ENCODE results near the gene PARN.
"Not testable (repeated sequence)": the region's sequence is repeated elsewhere in the genome, so short reads cannot be mapped to it uniquely, and the experiment has no call there.

Gene PARN

DNA sequence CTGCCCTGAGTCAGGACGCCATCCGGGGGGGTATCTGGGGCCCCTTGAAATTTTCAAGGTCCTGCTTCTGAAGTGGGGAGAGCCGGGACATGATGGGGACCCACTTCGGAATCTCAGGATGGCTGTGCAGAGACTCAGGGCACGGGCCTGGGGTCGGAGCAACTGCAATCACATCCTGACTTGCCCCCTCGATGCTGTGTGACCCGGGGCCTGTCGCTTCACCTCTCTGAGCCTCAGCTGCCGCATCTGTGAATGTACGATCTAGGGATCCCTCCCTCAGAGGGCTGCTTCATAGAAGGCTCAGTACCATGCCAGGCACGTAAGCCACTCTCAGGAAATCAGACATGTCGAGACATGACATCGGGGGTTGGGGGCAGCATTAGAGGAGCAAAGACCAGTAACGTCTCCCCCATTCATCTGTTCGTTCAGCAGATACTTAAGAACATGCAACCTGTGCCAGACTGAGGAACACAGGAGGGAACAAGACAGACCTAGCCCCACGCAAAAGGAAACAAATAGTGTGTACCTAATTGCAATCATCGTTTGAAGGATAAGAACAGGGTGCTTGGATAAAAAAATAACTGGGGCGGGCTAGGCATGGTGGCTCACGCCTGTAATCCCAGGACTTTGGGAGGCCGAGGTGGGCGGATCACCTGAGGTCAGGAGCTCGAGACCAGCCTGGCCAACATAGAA lies 229.6 kb downstream of the PARN start:
- no peak overlapping the region for H3K9ac ChIP-seq
- H2AFZ ChIP-seq = no peak overlapping the region
- H3K9me3 ChIP-seq (ENCODE audit: control insufficient read depth, low read length) = no peaks in the 10 kb centered on the region
- no peak overlapping the region for H3K4me3 ChIP-seq (ENCODE audit: low read depth, low read length)
- TF ChIP-seq, protein P1, sequence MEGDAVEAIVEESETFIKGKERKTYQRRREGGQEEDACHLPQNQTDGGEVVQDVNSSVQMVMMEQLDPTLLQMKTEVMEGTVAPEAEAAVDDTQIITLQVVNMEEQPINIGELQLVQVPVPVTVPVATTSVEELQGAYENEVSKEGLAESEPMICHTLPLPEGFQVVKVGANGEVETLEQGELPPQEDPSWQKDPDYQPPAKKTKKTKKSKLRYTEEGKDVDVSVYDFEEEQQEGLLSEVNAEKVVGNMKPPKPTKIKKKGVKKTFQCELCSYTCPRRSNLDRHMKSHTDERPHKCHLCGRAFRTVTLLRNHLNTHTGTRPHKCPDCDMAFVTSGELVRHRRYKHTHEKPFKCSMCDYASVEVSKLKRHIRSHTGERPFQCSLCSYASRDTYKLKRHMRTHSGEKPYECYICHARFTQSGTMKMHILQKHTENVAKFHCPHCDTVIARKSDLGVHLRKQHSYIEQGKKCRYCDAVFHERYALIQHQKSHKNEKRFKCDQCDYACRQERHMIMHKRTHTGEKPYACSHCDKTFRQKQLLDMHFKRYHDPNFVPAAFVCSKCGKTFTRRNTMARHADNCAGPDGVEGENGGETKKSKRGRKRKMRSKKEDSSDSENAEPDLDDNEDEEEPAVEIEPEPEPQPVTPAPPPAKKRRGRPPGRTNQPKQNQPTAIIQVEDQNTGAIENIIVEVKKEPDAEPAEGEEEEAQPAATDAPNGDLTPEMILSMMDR (IDR thresholded peaks at IDR 0.05) = no peak
- no peak overlapping the region for H3K4me2 ChIP-seq (ENCODE audit: low read length)
- H3K36me3 ChIP-seq (ENCODE audit: control insufficient read depth, insufficient read depth, low read length) = no peaks in the 10 kb centered on the region
- H3K79me2 ChIP-seq = no peaks in the 10 kb centered on the region
- no peak overlapping the region for H3K27ac ChIP-seq
- H3K27me3 ChIP-seq (ENCODE audit: control insufficient read depth, insufficient read depth, low read length) = no peaks in the 10 kb centered on the region
- H3K4me1 ChIP-seq = no peaks in the 10 kb centered on the region

DNA sequence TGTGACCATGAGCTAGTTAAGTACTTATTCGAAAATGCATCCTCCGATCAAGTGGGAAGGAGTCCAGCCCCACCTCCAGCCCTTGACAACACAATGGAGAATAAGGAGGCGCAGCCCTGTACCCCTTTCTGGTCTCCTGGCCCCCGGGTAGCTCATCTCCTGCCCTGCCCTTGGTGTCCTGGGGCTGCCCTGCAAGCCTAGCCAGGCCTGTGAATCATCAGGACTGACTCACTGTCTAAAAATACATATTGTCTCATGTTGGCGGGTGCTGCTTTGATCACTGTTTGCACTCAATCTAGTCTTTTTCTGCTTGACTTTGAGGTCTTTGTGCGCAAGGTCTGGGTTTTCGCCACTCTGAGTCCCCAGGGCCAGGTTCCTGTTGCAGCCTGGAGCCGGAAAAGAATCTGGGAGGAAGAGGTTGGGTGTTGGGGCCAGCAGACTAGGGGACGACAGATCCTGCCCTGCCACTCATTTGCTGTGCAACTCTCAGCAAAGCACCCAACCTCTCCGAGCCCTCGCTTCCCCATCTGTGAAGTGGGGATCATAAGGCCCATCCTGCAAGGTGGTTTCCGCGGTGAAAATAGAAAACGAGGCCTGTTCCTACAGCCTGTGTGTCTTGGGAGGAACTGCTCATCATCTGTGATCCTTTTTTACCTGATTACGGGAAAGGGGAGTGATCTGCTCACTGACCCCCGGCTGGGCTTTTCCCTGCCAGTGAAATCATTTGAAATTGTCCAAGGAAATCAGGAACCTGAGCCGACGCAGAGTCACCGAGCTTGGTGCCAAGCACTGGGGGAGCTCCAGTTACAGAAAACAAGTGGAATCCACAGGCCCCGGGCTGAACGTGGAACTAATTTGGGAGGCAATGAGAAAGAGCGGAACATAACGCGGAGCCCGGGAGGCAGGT lies 230.4 kb downstream of the PARN start:
- no peak overlapping the region for H3K9ac ChIP-seq
- no peaks in the 10 kb centered on the region for H3K4me1 ChIP-seq
- no peak overlapping the region for H3K27ac ChIP-seq

GRCh38 chr16:14398014-14398717 lies 231.9 kb downstream of the PARN start:
- TF ChIP-seq, protein P1 (IDR thresholded peaks at IDR 0.05) = no peak
- Histone ChIP-seq H2AFZ (no peak overlapping the region), H3K79me2 (no peaks in the 10 kb centered on the region), H3K9ac (no peak overlapping the region), H3K4me1 (no peaks in the 10 kb centered on the region), H3K9me3 (ENCODE audit: control insufficient read depth, low read length) (no peaks in the 10 kb centered on the region), H3K27ac (no peak overlapping the region), H3K4me2 (ENCODE audit: low read length) (no peak overlapping the region), H3K27me3 (ENCODE audit: control insufficient read depth, insufficient read depth, low read length) (no peaks in the 10 kb centered on the region), H3K4me3 (ENCODE audit: low read depth, low read length) (no peak overlapping the region), H3K36me3 (ENCODE audit: control insufficient read depth, insufficient read depth, low read length) (no peaks in the 10 kb centered on the region)

More for the DNA sequence above, 230.4 kb downstream of the PARN start:
- Histone ChIP-seq H3K27me3 (ENCODE audit: control insufficient read depth, insufficient read depth, low read length) (no peaks in the 10 kb centered on the region), H3K79me2 (no peaks in the 10 kb centered on the region), H3K36me3 (ENCODE audit: control insufficient read depth, insufficient read depth, low read length) (no peaks in the 10 kb centered on the region), H3K4me3 (ENCODE audit: low read depth, low read length) (no peak overlapping the region), H3K4me2 (ENCODE audit: low read length) (no peak overlapping the region), H2AFZ (no peak overlapping the region), H3K9me3 (ENCODE audit: control insufficient read depth, low read length) (no peaks in the 10 kb centered on the region)
- TF ChIP-seq, protein P1 (IDR thresholded peaks at IDR 0.05) = no peak

DNA sequence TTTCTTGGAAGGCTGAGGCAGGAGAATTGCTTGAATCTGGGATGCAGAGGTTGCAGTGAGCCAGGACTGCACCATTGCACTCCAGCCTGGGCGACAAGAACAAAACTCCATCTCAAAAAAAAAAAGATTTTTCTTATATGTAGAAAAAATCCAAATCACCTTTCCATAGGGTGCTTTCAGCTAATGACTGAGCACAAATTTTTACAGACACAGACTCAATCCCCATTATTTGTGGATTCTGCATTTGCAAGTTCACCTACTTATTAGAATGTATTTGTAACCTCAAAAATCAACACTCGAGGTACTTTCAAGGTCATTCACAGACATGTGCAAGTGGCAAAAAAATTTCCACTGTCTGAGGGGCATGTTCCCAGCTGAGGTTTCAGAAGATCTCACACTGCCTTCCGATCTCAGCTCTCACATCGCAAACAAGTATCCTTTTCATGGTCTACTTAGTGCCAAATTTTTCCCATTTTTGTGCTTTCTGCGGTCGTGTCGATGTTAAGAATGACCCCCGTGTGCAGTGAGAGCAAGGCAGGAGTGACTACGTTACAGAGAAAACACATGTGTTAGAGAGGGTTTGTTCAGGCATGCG lies 234.3 kb downstream of the PARN start:
- H3K36me3 ChIP-seq (ENCODE audit: control insufficient read depth, insufficient read depth, low read length); H3K27ac ChIP-seq; H3K9me3 ChIP-seq (ENCODE audit: control insufficient read depth, low read length); H3K4me2 ChIP-seq (ENCODE audit: low read length); H2AFZ ChIP-seq; H3K4me1 ChIP-seq; H3K9ac ChIP-seq; H3K4me3 ChIP-seq (ENCODE audit: low read depth, low read length); H3K27me3 ChIP-seq (ENCODE audit: control insufficient read depth, insufficient read depth, low read length); H3K79me2 ChIP-seq: not testable (repeated sequence)

- no peaks in the 10 kb centered on the region for H3K79me2 ChIP-seq
- H3K27me3 ChIP-seq (ENCODE audit: control insufficient read depth, insufficient read depth, low read length) = no peaks in the 10 kb centered on the region
- no peak overlapping the region for H3K27ac ChIP-seq
- no peaks in the 10 kb centered on the region for H3K9me3 ChIP-seq (ENCODE audit: control insufficient read depth, low read length)
- H2AFZ ChIP-seq = no peak overlapping the region
- no peak overlapping the region for H3K4me2 ChIP-seq (ENCODE audit: low read length)
- H3K4me1 ChIP-seq = no peaks in the 10 kb centered on the region
- H3K4me3 ChIP-seq (ENCODE audit: low read depth, low read length) = no peak overlapping the region
- TF ChIP-seq, protein P1 (IDR thresholded peaks at IDR 0.05) = no peak
- H3K9ac ChIP-seq = no peak overlapping the region
- H3K36me3 ChIP-seq (ENCODE audit: control insufficient read depth, insufficient read depth, low read length) = no peaks in the 10 kb centered on the region
These were observed 235.2 kb downstream of the PARN start for GRCh38 chr16:14394834-14395233.

All from parathyroid adenoma (tissue), 2 donors.